ENCODE measurements around the gene SATL1. TPM values are rescaled to one million over a fixed set of nuclear protein-coding genes. Genes with fewer than 3 reads are reported as not detected.

SATL1 gene
- polyA plus RNA-seq, 4 donors = 0.04 to 0.15 TPM; not detected in 2

DNA sequence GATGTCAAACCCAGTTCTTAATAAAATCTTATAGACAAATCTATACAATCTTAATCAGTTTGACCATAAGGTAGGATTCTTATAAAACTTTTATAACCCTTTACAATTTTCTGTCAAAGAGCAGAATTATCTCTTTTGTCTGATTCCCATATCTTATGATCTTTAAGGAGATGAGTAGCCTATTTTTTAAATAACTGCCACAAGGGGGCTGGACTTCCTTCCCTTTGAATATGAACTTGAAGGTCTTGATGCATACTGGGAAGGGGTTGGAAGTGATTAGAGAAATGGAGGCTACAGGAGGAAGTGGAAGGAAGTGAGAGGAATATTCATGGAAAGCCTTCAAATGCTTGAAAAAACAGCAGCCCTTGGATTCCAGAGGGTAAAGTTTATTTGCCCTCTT, 128.8 kb downstream of the SATL1 start:
- FAIRE-seq (no peak), DNase-seq (no peak)
- Histone ChIP-seq H3K4me1 (ENCODE audit: control insufficient read depth in 3 of 3, insufficient read depth in 2 of 3, low read depth in 1 of 3, low read length in 2 of 3) (no peaks in the 10 kb centered on the region), H3K36me3 (ENCODE audit: control insufficient read depth in 3 of 3, insufficient read depth in 2 of 3, low read depth in 1 of 3, low read length in 3 of 3) (no peaks in the 10 kb centered on the region), H3K27ac (ENCODE audit: low read depth in 1 of 3, low read length in 2 of 3) (no peak overlapping the region), H3K27me3 (ENCODE audit: control insufficient read depth in 3 of 3, insufficient read depth in 3 of 3, low read length in 3 of 3) (no peaks in the 10 kb centered on the region), H3K4me3 (ENCODE audit: low read depth in 1 of 3, low read length in 3 of 3) (no peak overlapping the region), H3K9me3 (ENCODE audit: control insufficient read depth in 2 of 2, insufficient read depth in 1 of 2, low read depth in 1 of 2, low read length in 1 of 2) (no peaks in the 10 kb centered on the region)

DNA sequence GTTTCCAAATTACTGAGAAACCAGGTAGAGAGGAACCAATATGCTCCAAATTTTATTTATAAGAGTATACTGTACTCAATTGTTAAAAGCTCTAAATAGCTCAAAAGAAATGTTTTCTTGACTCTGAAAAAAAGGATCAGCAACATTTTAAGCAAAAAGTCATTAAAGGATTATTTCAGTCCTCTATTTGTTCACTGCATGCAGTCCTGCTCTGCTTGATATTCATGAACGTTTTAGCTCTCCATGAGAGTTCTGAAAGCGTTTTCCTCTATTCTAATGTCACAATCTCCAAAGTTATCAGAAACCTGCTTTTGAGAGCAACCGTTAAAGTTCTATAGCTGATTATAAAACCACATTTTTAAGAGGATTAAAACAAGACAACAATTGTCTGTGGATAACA, 129.4 kb downstream of the SATL1 start:
- Histone ChIP-seq H3K9me3 (ENCODE audit: control insufficient read depth in 2 of 2, insufficient read depth in 1 of 2, low read depth in 1 of 2, low read length in 1 of 2) (no peaks in the 10 kb centered on the region), H3K27ac (ENCODE audit: low read depth in 1 of 3, low read length in 2 of 3) (no peak overlapping the region), H3K36me3 (ENCODE audit: control insufficient read depth in 3 of 3, insufficient read depth in 2 of 3, low read depth in 1 of 3, low read length in 3 of 3) (no peaks in the 10 kb centered on the region), H3K27me3 (ENCODE audit: control insufficient read depth in 3 of 3, insufficient read depth in 3 of 3, low read length in 3 of 3) (no peaks in the 10 kb centered on the region), H3K4me3 (ENCODE audit: low read depth in 1 of 3, low read length in 3 of 3) (no peak overlapping the region), H3K4me1 (ENCODE audit: control insufficient read depth in 3 of 3, insufficient read depth in 2 of 3, low read depth in 1 of 3, low read length in 2 of 3) (no peaks in the 10 kb centered on the region)
- FAIRE-seq (no peak), DNase-seq (no peak)
- 62 to 89% (median 87%) methylated on average over 3 of the region's 3 CpGs for WGBS, 3 donors

DNA sequence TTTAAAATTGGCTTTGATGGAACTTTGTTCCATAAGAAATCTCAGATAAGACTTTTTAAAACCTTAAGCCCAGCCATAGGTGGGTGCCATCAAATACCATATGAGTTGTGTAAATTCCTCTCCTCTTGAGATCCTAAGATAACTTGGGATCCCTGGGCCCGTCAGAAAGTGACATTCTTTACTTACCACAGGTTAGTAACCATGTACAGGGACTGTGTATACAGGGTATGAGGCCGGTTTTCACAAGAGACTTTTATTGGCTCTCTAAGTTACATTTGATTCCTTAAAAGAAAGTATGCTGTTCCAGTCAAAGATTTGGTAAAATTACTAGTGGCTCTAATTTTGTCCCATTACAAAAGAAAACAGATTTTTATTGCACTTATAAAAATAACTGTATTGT, 129.8 kb downstream of the SATL1 start:
- no peak for FAIRE-seq
- Histone ChIP-seq H3K4me1 (ENCODE audit: control insufficient read depth in 3 of 3, insufficient read depth in 2 of 3, low read depth in 1 of 3, low read length in 2 of 3) (no peaks in the 10 kb centered on the region), H3K9me3 (ENCODE audit: control insufficient read depth in 2 of 2, insufficient read depth in 1 of 2, low read depth in 1 of 2, low read length in 1 of 2) (no peaks in the 10 kb centered on the region), H3K27me3 (ENCODE audit: control insufficient read depth in 3 of 3, insufficient read depth in 3 of 3, low read length in 3 of 3) (no peaks in the 10 kb centered on the region), H3K4me3 (ENCODE audit: low read depth in 1 of 3, low read length in 3 of 3) (no peak overlapping the region), H3K27ac (ENCODE audit: low read depth in 1 of 3, low read length in 2 of 3) (no peak overlapping the region), H3K36me3 (ENCODE audit: control insufficient read depth in 3 of 3, insufficient read depth in 2 of 3, low read depth in 1 of 3, low read length in 3 of 3) (no peaks in the 10 kb centered on the region)
- no peak for DNase-seq
- WGBS, 3 donors = 54 to 80% (median 73%) methylated on average over 2 of the region's 2 CpGs

DNA sequence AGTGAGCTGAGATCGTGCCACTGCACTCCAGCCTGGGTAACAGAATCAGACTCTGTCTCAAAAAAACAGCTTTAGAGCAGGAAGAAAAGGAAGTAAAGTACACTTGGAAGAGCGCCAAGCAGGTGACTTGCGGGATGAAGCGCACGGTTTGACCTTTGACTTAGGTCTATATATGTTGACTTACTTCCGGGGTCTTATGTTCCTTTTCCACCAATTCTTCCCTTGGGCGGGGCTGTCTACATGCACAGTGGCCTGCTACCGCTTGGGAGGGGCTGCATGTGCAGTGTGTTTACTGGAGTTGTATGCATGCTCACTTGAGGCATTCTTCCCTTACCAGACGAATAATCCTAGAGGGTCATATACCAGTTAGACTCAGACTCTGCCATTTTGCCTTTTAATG, 131.3 kb downstream of the SATL1 start:
- Histone ChIP-seq H3K4me3 (ENCODE audit: low read depth in 1 of 3, low read length in 3 of 3) (no peak overlapping the region), H3K27ac (ENCODE audit: low read depth in 1 of 3, low read length in 2 of 3) (no peak overlapping the region), H3K4me1 (ENCODE audit: control insufficient read depth in 3 of 3, insufficient read depth in 2 of 3, low read depth in 1 of 3, low read length in 2 of 3) (no peaks in the 10 kb centered on the region), H3K27me3 (ENCODE audit: control insufficient read depth in 3 of 3, insufficient read depth in 3 of 3, low read length in 3 of 3) (no peaks in the 10 kb centered on the region), H3K9me3 (ENCODE audit: control insufficient read depth in 2 of 2, insufficient read depth in 1 of 2, low read depth in 1 of 2, low read length in 1 of 2) (no peaks in the 10 kb centered on the region), H3K36me3 (ENCODE audit: control insufficient read depth in 3 of 3, insufficient read depth in 2 of 3, low read depth in 1 of 3, low read length in 3 of 3) (no peaks in the 10 kb centered on the region)
- peak; percentile 79 to 81 for DNase-seq
- no peak for FAIRE-seq
- WGBS, 3 donors = 15 to 43% (median 30%) methylated on average over 9 of the region's 9 CpGs

DNA sequence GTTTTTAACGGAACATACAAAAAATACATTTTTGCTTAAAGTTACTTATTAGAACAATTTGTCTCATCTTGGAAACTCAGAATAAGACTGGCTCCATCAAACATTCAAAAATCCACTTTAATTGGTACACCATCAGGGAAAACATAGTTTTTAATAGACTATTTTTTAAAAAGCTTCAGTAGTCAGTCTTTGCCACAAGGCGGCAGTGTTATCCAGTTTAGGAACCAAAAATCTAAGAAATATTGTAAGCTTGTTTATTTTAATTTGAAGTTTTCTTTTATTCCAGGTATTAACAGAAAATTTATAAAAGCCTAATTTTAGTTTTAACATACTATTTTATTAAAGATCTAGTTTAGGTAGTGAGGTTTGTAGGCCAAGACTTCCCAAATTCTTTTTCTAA, 132.2 kb downstream of the SATL1 start:
- H3K27me3 ChIP-seq (ENCODE audit: control insufficient read depth in 3 of 3, insufficient read depth in 3 of 3, low read length in 3 of 3) = no peaks in the 10 kb centered on the region
- FAIRE-seq (peak; percentile 61), DNase-seq (peak; percentile 26 to 37)
- H3K9me3 ChIP-seq (ENCODE audit: control insufficient read depth in 2 of 2, insufficient read depth in 1 of 2, low read depth in 1 of 2, low read length in 1 of 2) = no peaks in the 10 kb centered on the region
- 29 to 39% (median 38%) methylated on average over 2 of the region's 2 CpGs for WGBS, 3 donors
- H3K36me3 ChIP-seq (ENCODE audit: control insufficient read depth in 3 of 3, insufficient read depth in 2 of 3, low read depth in 1 of 3, low read length in 3 of 3) = no peaks in the 10 kb centered on the region
- H3K4me1 ChIP-seq (ENCODE audit: control insufficient read depth in 3 of 3, insufficient read depth in 2 of 3, low read depth in 1 of 3, low read length in 2 of 3) = no peaks in the 10 kb centered on the region
- H3K27ac ChIP-seq (ENCODE audit: low read depth in 1 of 3, low read length in 2 of 3) = no peak overlapping the region
- H3K4me3 ChIP-seq (ENCODE audit: low read depth in 1 of 3, low read length in 3 of 3) = no peak overlapping the region

DNA sequence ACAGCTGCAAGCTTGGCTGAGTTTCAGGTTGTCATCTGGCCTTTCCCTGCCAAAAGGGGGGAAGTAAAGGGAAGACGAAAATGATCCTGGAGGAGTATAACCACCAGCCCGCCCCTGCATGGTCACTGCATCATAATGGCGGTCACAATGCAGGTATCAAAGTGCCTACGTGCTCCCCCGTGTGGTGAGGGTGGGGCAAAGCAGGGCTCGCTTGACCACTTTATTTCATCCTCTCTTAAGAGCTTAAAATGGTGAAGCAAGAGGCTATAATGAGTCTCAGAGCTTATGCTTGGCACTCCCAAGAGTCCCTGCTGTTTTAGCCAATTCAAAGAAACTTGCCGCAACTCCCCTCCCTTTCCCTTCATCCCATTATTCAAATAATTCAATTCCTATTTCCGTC, 134.3 kb downstream of the SATL1 start:
- Histone ChIP-seq H3K4me1 (ENCODE audit: control insufficient read depth in 3 of 3, insufficient read depth in 2 of 3, low read depth in 1 of 3, low read length in 2 of 3) (no peaks in the 10 kb centered on the region), H3K9me3 (ENCODE audit: control insufficient read depth in 2 of 2, insufficient read depth in 1 of 2, low read depth in 1 of 2, low read length in 1 of 2) (no peaks in the 10 kb centered on the region), H3K27ac (ENCODE audit: low read depth in 1 of 3, low read length in 2 of 3) (no peak overlapping the region), H3K27me3 (ENCODE audit: control insufficient read depth in 3 of 3, insufficient read depth in 3 of 3, low read length in 3 of 3) (no peaks in the 10 kb centered on the region), H3K4me3 (ENCODE audit: low read depth in 1 of 3, low read length in 3 of 3) (no peak overlapping the region), H3K36me3 (ENCODE audit: control insufficient read depth in 3 of 3, insufficient read depth in 2 of 3, low read depth in 1 of 3, low read length in 3 of 3) (no peaks in the 10 kb centered on the region)
- 55 to 76% (median 70%) methylated on average over 8 of the region's 8 CpGs for WGBS, 3 donors
- no peak for FAIRE-seq
- no peak for DNase-seq

DNA sequence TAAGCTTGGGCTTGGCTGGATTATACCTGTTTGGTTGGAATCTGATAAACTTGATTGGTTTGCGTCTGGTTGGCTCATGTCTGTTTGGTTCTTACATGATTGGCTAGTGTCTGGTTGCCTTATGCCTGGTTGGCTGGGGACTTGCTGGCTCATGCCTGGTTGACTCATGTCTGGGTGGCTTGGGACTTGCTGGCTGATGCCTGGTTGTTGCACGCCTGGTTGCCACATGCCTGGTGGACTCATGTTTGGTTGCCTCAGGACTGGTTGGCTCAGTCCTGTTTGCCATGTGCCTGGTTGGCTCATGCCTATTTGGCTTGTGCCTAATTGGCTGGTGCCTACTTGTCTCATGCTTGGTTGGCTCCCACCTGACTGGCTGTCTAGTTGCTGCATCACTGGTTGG, 135.4 kb downstream of the SATL1 start:
- H3K36me3 ChIP-seq (ENCODE audit: control insufficient read depth in 3 of 3, insufficient read depth in 2 of 3, low read depth in 1 of 3, low read length in 3 of 3) = no peaks in the 10 kb centered on the region
- H3K4me3 ChIP-seq (ENCODE audit: low read depth in 1 of 3, low read length in 3 of 3) = no peak overlapping the region
- no peaks in the 10 kb centered on the region for H3K9me3 ChIP-seq (ENCODE audit: control insufficient read depth in 2 of 2, insufficient read depth in 1 of 2, low read depth in 1 of 2, low read length in 1 of 2)
- H3K4me1 ChIP-seq (ENCODE audit: control insufficient read depth in 3 of 3, insufficient read depth in 2 of 3, low read depth in 1 of 3, low read length in 2 of 3) = no peaks in the 10 kb centered on the region
- no peak for DNase-seq
- no peak for FAIRE-seq
- H3K27me3 ChIP-seq (ENCODE audit: control insufficient read depth in 3 of 3, insufficient read depth in 3 of 3, low read length in 3 of 3) = no peaks in the 10 kb centered on the region
- no peak overlapping the region for H3K27ac ChIP-seq (ENCODE audit: low read depth in 1 of 3, low read length in 2 of 3)
- 93 to 100% (median 96%) methylated on average over 2 of the region's 2 CpGs for WGBS, 3 donors

DNA sequence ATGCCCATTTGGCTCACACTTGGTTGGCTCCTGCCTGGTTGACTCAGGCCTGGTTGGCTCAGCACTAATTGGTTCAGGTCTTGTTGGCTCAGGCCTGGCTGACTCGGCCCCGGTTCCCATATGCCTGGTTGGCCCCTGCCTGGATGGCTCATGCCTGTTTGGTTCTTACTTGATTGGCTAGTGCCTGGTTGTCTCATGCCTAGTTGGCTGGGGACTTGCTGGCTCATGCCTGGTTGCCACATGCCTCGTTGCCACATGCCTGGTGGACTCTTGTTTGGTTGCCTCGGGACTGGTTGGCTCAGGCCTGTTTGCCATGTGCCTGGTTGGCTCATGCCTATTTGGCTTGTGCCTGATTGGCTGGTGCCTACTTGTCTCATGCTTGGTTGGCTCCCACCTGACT, 136.2 kb downstream of the SATL1 start:
- no peaks in the 10 kb centered on the region for H3K9me3 ChIP-seq (ENCODE audit: control insufficient read depth in 2 of 2, insufficient read depth in 1 of 2, low read depth in 1 of 2, low read length in 1 of 2)
- H3K27me3 ChIP-seq (ENCODE audit: control insufficient read depth in 3 of 3, insufficient read depth in 3 of 3, low read length in 3 of 3) = no peaks in the 10 kb centered on the region
- FAIRE-seq (no peak), DNase-seq (no peak)
- no peaks in the 10 kb centered on the region for H3K36me3 ChIP-seq (ENCODE audit: control insufficient read depth in 3 of 3, insufficient read depth in 2 of 3, low read depth in 1 of 3, low read length in 3 of 3)
- no peak overlapping the region for H3K27ac ChIP-seq (ENCODE audit: low read depth in 1 of 3, low read length in 2 of 3)
- no peaks in the 10 kb centered on the region for H3K4me1 ChIP-seq (ENCODE audit: control insufficient read depth in 3 of 3, insufficient read depth in 2 of 3, low read depth in 1 of 3, low read length in 2 of 3)
- H3K4me3 ChIP-seq (ENCODE audit: low read depth in 1 of 3, low read length in 3 of 3) = no peak overlapping the region
- WGBS, 3 donors = 78 to 96% (median 94%) methylated on average over 4 of the region's 4 CpGs

DNA sequence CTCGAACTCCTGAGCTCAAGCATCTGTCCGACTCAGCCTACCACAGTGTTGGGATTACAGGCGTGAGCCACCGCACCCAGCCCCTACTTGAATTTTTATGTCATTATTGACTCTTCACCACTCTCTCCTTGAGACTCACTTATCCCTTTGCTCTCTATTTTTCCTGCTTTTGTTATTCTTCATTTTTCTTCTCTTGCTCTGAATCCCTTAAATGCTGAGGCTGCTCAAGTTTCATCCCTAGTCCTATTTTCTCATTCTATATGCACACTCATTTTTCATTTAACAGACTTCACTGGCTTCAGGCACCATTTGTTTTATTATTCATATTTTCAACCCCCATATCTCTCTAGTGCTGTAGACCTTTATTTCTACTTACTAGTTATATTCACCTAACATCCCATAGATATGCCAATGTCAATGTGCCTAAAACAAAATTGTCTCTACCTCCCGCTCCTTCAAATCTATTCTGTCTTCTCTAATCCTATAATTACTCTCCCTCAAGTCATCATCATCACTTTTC, 154.2 kb downstream of the SATL1 start:
- Histone ChIP-seq H3K9me3 (ENCODE audit: control insufficient read depth in 2 of 2, insufficient read depth in 1 of 2, low read depth in 1 of 2, low read length in 1 of 2) (no peaks in the 10 kb centered on the region), H3K4me3 (ENCODE audit: low read depth in 1 of 3, low read length in 3 of 3) (no peak overlapping the region), H3K27me3 (ENCODE audit: control insufficient read depth in 3 of 3, insufficient read depth in 3 of 3, low read length in 3 of 3) (no peaks in the 10 kb centered on the region), H3K4me1 (ENCODE audit: control insufficient read depth in 3 of 3, insufficient read depth in 2 of 3, low read depth in 1 of 3, low read length in 2 of 3) (no peaks in the 10 kb centered on the region), H3K27ac (ENCODE audit: low read depth in 1 of 3, low read length in 2 of 3) (no peak overlapping the region), H3K36me3 (ENCODE audit: control insufficient read depth in 3 of 3, insufficient read depth in 2 of 3, low read depth in 1 of 3, low read length in 3 of 3) (no peaks in the 10 kb centered on the region)
- FAIRE-seq = no peak
- no peak for DNase-seq
- 91 to 99% (median 96%) methylated on average over 5 of the region's 5 CpGs for WGBS, 3 donors
